IPS-20b (cell line): Measurements from ENCODE around the gene ELP5.

Source experiments
- H3K27ac ChIP-seq: one replicate; pipeline ENCODE4 v1.5.1; 2013; ENCODE audit warnings: low read length
- H3K27me3 ChIP-seq: 2 replicates; pipeline ENCODE4 v1.6.1; 2013; ENCODE audit warnings: mild to moderate bottlenecking, low read length, inconsistent platforms; ENCODE audit not compliant: insufficient read depth
- H3K36me3 ChIP-seq: 2 replicates; pipeline ENCODE4 v1.6.1; 2013; ENCODE audit warnings: low read depth, mild to moderate bottlenecking, inconsistent platforms, low read length, moderate library complexity; ENCODE audit not compliant: insufficient read depth
- H3K4me1 ChIP-seq: 2 replicates; pipeline ENCODE4 v1.6.1; 2013; ENCODE audit warnings: mild to moderate bottlenecking, control low read depth, inconsistent platforms, low read length, moderate library complexity; ENCODE audit not compliant: insufficient read depth
- H3K4me3 ChIP-seq: 2 replicates; pipeline ENCODE4 v1.5.1; 2013; ENCODE audit warnings: mild to moderate bottlenecking, low read length, inconsistent platforms
- H3K9ac ChIP-seq: 2 replicates; pipeline ENCODE4 v1.6.1; 2013; ENCODE audit warnings: low read depth, mild to moderate bottlenecking, inconsistent platforms, low read length, moderate library complexity
- H3K9me3 ChIP-seq: 2 replicates; pipeline ENCODE4 v1.6.1; 2013; ENCODE audit warnings: mild to moderate bottlenecking, low read depth, low read length, inconsistent platforms; ENCODE audit not compliant: insufficient read depth

The ELP5 gene

GRCh38 chr17:7213895-7214299 is 38.1 kb upstream of the ELP5 start:
- peak overlapping the region; percentile 60 for H3K27ac ChIP-seq

GRCh38 chr17:7214300-7215135 is 37.5 kb upstream of the ELP5 start:
- Histone ChIP-seq H3K9me3 (no peaks in the 10 kb centered on the region), H3K9ac (peak overlapping the region; percentile 69; the same call in 1 of the 2 replicates), H3K27ac (peak overlapping the region; percentile 81), H3K36me3 (no peaks in the 10 kb centered on the region), H3K4me3 (peak overlapping the region; percentile 79), H3K27me3 (no peaks in the 10 kb centered on the region; the same call in 1 of the 2 replicates), H3K4me1 (peaks cover 47% of the 10 kb centered on the region; the same call in 1 of the 2 replicates)

More at GRCh38 chr17:7213895-7214299, 38.1 kb upstream of the ELP5 start:
- Histone ChIP-seq H3K27me3 (no peaks in the 10 kb centered on the region; the same call in 1 of the 2 replicates), H3K4me3 (peak overlapping the region; percentile 71), H3K36me3 (no peaks in the 10 kb centered on the region), H3K9ac (peak overlapping the region; percentile 68; the same call in 1 of the 2 replicates), H3K4me1 (peaks cover 42% of the 10 kb centered on the region; the same call in 1 of the 2 replicates), H3K9me3 (no peaks in the 10 kb centered on the region)

GRCh38 chr17:7215136-7215638 is 36.8 kb upstream of the ELP5 start:
- H3K36me3 ChIP-seq: no peaks in the 10 kb centered on the region
- peak overlapping the region; percentile 67; the same call in 1 of the 2 replicates for H3K9ac ChIP-seq
- H3K4me3 ChIP-seq: peak overlapping the region; percentile 79
- H3K9me3 ChIP-seq: no peaks in the 10 kb centered on the region
- H3K27me3 ChIP-seq: no peaks in the 10 kb centered on the region; the same call in 1 of the 2 replicates
- H3K27ac ChIP-seq: peak overlapping the region; percentile 81
- peaks cover 48% of the 10 kb centered on the region; the same call in 1 of the 2 replicates for H3K4me1 ChIP-seq

- peaks cover 44% of the 10 kb centered on the region; the same call in 1 of the 2 replicates for H3K4me1 ChIP-seq
Observed at GRCh38 chr17:7215652-7216180, 36.3 kb upstream of the ELP5 start.

GRCh38 chr17:7216242-7217112 is 35.5 kb upstream of the ELP5 start:
- Histone ChIP-seq H3K9ac (peak overlapping the region; percentile 66; the same call in 1 of the 2 replicates), H3K9me3 (no peaks in the 10 kb centered on the region), H3K27me3 (no peaks in the 10 kb centered on the region; the same call in 1 of the 2 replicates), H3K4me3 (peak overlapping the region; percentile 77), H3K4me1 (peaks cover 43% of the 10 kb centered on the region; the same call in 1 of the 2 replicates), H3K36me3 (peaks cover 7% of the 10 kb centered on the region), H3K27ac (no peak overlapping the region)

More at GRCh38 chr17:7215652-7216180, 36.3 kb upstream of the ELP5 start:
- H3K9me3 ChIP-seq: no peaks in the 10 kb centered on the region
- peak overlapping the region; percentile 79 for H3K4me3 ChIP-seq
- H3K27ac ChIP-seq: peak overlapping the region; percentile 81
- no peaks in the 10 kb centered on the region; the same call in 1 of the 2 replicates for H3K27me3 ChIP-seq
- peak overlapping the region; percentile 67; the same call in 1 of the 2 replicates for H3K9ac ChIP-seq
- H3K36me3 ChIP-seq: no peaks in the 10 kb centered on the region; the same call in 1 of the 2 replicates

GRCh38 chr17:7217113-7217987 is 34.7 kb upstream of the ELP5 start:
- H3K9me3 ChIP-seq: no peaks in the 10 kb centered on the region

GRCh38 chr17:7218166-7218565 is 33.8 kb upstream of the ELP5 start:
- Histone ChIP-seq H3K4me3 (peak overlapping the region; percentile 63; the same call in 1 of the 2 replicates), H3K4me1 (peaks cover 36% of the 10 kb centered on the region; the same call in 1 of the 2 replicates), H3K9ac (peak overlapping the region; percentile 74; the same call in 1 of the 2 replicates), H3K27ac (no peak overlapping the region), H3K9me3 (no peaks in the 10 kb centered on the region), H3K27me3 (no peaks in the 10 kb centered on the region; the same call in 1 of the 2 replicates), H3K36me3 (peaks cover 24% of the 10 kb centered on the region)

More at GRCh38 chr17:7217113-7217987, 34.7 kb upstream of the ELP5 start:
- Histone ChIP-seq H3K4me3 (peak overlapping the region; percentile 77), H3K27me3 (no peaks in the 10 kb centered on the region; the same call in 1 of the 2 replicates), H3K27ac (peak overlapping the region; percentile 63), H3K36me3 (peaks cover 16% of the 10 kb centered on the region), H3K4me1 (peaks cover 37% of the 10 kb centered on the region; the same call in 1 of the 2 replicates), H3K9ac (peak overlapping the region; percentile 74; the same call in 1 of the 2 replicates)

GRCh38 chr17:7218758-7219157 is 33.3 kb upstream of the ELP5 start:
- Histone ChIP-seq H3K9me3 (no peaks in the 10 kb centered on the region), H3K4me1 (peaks cover 31% of the 10 kb centered on the region; the same call in 1 of the 2 replicates), H3K36me3 (peaks cover 30% of the 10 kb centered on the region), H3K27ac (no peak overlapping the region), H3K27me3 (no peaks in the 10 kb centered on the region; the same call in 1 of the 2 replicates), H3K9ac (peak overlapping the region; percentile 81; the same call in 1 of the 2 replicates), H3K4me3 (no peak overlapping the region)

- Histone ChIP-seq H3K27me3 (no peaks in the 10 kb centered on the region; the same call in 1 of the 2 replicates), H3K4me1 (peaks cover 31% of the 10 kb centered on the region; the same call in 1 of the 2 replicates), H3K27ac (no peak overlapping the region), H3K9ac (peak overlapping the region; percentile 81; the same call in 1 of the 2 replicates), H3K4me3 (peak overlapping the region; percentile 80), H3K9me3 (no peaks in the 10 kb centered on the region), H3K36me3 (peaks cover 35% of the 10 kb centered on the region)
Observed at GRCh38 chr17:7219229-7219811, 32.7 kb upstream of the ELP5 start.
